Measurements from ENCODE around the gene SNAP23. TPM values are rescaled to one million over a fixed set of nuclear protein-coding genes. Genes with fewer than 3 reads are reported as not detected.
"Not testable (repeated sequence)": the region's sequence is repeated elsewhere in the genome, so short reads cannot be mapped to it uniquely, and the experiment has no call there.

The SNAP23 gene
- total RNA-seq, 4 donors from 2014 or later: 19.9 to 102 (median 70.7) TPM

DNA sequence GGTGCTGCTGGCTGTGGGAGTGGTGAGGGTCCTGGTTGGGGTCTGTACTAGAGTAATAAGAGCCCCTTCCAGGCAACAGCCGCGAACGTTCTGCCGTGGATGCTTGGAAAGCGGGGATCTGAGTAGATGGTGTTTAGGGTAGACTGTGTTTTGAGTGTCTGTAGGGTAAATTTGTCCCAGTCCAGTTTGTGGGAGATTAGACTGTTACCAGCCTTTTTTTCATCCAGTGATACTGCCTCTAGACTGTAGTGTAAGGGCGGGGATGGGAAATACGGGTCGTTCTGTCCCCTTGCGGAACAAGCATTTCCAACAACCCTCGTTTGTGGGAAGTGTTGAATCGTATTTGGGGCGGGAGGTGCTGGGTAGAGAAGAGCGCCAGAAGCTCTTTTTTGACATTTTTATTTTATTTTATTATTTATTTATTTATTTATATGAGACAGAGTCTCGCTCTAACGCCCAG lies 53.6 kb downstream of the SNAP23 start:
- TF ChIP-seq EP300 (IDR thresholded peaks at IDR 0.05; ENCODE audit: low read depth): no peak
- no peak for TF ChIP-seq POLR2A (IDR thresholded peaks at IDR 0.05)
- H3K27ac ChIP-seq: peak overlapping the region; percentile 91 to 98 (median 93)
- peaks cover 4 to 42% (median 21%) of the 10 kb centered on the region in 4 donors for H3K4me1 ChIP-seq
- H3K4me3 ChIP-seq: peak overlapping the region; percentile 65 to 94 (median 76)
- in situ Hi-C loops (cut with MboI; ENCODE audit: low pct_ligation_motif_present in 1 of 4, low pct_unique_long_range_greater_than_20kb in 1 of 4, low sequenced_read_pairs in 3 of 4) (loop anchor here in 1 of 4 donors (25.0 kb wide), 1 partner anchor 88 kb away; no protein-coding TSS in a partner anchor), intact Hi-C loops (cut with DNase I; ENCODE audit: low total_unique reads) (no loop called here)
- no peaks in the 10 kb centered on the region for H3K27me3 ChIP-seq
- DNase-seq: peak; percentile 16
- WGBS, 2 donors (ENCODE audit: low coverage in 1 of 2): 0% methylated on average over 10 to 15 of the region's 15 CpGs
- no peaks in the 10 kb centered on the region for H3K9me3 ChIP-seq
- peaks cover 0 to 5% (median 0%) of the 10 kb centered on the region in 4 donors for H3K36me3 ChIP-seq

GRCh38 chr15:42549741-42550392 lies 54.4 kb downstream of the SNAP23 start:
- Histone ChIP-seq H3K27me3 (no peaks in the 10 kb centered on the region), H3K4me1 (peaks cover 4 to 42% (median 21%) of the 10 kb centered on the region in 4 donors), H3K27ac (peak overlapping the region; percentile 91 to 98 (median 93)), H3K36me3 (no peaks in the 10 kb centered on the region), H3K4me3 (peak overlapping the region in 3 of 4 donors; percentile 69 to 94 (median 84)), H3K9me3 (no peaks in the 10 kb centered on the region)
- intact Hi-C loops (cut with DNase I; ENCODE audit: low total_unique reads): loop anchor here (10.0 kb wide), 1 partner anchor 105 kb away; no protein-coding TSS in a partner anchor
- in situ Hi-C loops (cut with MboI; ENCODE audit: low pct_ligation_motif_present in 1 of 4, low pct_unique_long_range_greater_than_20kb in 1 of 4, low sequenced_read_pairs in 3 of 4): loop anchor here in 1 of 4 donors (25.0 kb wide), 1 partner anchor 87 kb away; no protein-coding TSS in a partner anchor
- 66% methylated on average over 10 to 12 of the region's 12 CpGs for WGBS, 2 donors (ENCODE audit: low coverage in 1 of 2)
- DNase-seq: no peak
- TF ChIP-seq EP300 (IDR thresholded peaks at IDR 0.05; ENCODE audit: low read depth): no peak
- TF ChIP-seq POLR2AphosphoS5 (IDR thresholded peaks at IDR 0.05): no peak
- TF ChIP-seq, protein P1, sequence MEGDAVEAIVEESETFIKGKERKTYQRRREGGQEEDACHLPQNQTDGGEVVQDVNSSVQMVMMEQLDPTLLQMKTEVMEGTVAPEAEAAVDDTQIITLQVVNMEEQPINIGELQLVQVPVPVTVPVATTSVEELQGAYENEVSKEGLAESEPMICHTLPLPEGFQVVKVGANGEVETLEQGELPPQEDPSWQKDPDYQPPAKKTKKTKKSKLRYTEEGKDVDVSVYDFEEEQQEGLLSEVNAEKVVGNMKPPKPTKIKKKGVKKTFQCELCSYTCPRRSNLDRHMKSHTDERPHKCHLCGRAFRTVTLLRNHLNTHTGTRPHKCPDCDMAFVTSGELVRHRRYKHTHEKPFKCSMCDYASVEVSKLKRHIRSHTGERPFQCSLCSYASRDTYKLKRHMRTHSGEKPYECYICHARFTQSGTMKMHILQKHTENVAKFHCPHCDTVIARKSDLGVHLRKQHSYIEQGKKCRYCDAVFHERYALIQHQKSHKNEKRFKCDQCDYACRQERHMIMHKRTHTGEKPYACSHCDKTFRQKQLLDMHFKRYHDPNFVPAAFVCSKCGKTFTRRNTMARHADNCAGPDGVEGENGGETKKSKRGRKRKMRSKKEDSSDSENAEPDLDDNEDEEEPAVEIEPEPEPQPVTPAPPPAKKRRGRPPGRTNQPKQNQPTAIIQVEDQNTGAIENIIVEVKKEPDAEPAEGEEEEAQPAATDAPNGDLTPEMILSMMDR (IDR thresholded peaks at IDR 0.05): no peak
- TF ChIP-seq POLR2A (IDR thresholded peaks at IDR 0.05): no peak

- Histone ChIP-seq H3K27me3 (no peaks in the 10 kb centered on the region), H3K9me3 (no peaks in the 10 kb centered on the region), H3K4me3 (no peak overlapping the region), H3K4me1 (peaks cover 0 to 15% (median 10%) of the 10 kb centered on the region in 4 donors), H3K36me3 (peaks cover 0 to 3% (median 0%) of the 10 kb centered on the region in 4 donors), H3K27ac (no peak overlapping the region)
- WGBS, 2 donors (ENCODE audit: low coverage in 1 of 2): 90 to 92% methylated on average over 1 of the region's 1 CpG
- in situ Hi-C loops (cut with MboI; ENCODE audit: low pct_ligation_motif_present in 1 of 4, low pct_unique_long_range_greater_than_20kb in 1 of 4, low sequenced_read_pairs in 3 of 4) (no loop called here), intact Hi-C loops (cut with DNase I; ENCODE audit: low total_unique reads) (loop anchor here (10.0 kb wide), 1 partner anchor 101 kb away; no protein-coding TSS in a partner anchor)
- TF ChIP-seq, protein P1 (IDR thresholded peaks at IDR 0.05): no peak
- TF ChIP-seq POLR2A (IDR thresholded peaks at IDR 0.05) (no peak), EP300 (IDR thresholded peaks at IDR 0.05; ENCODE audit: low read depth) (no peak), POLR2AphosphoS5 (IDR thresholded peaks at IDR 0.05) (no peak)
- DNase-seq: no peak
These were observed 58.1 kb downstream of the SNAP23 start for GRCh38 chr15:42553554-42553953.

DNA sequence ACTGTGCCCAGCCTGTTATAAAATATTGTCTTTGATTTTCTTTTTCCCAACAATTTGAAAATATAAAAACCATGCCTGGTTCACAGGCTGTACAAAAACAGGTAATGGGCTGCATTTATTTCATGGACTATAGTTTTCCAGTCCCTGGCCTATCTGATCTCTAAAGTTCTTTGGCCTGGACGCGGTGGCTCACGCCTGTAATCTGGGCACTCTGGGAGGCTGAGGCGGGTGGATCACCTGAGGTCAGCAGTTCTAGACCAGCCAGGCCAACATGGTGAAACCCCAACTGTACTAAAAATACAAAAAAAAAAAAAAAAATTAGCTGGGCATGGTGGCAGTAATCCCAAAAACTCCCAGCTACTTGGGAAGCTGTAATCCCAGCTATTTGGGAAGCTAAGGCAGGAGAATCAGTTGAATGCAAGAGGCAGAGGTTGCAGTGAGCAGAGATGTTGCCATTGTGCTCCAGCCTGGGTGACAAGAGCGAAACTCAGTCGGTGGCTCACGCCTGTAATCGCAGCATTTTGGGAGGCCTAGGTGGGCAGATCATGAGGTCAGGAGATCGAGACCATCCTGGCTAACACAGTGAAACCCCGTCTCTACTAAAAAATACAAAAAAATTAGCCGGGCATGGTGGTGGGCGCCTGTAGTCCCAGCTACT lies 61.2 kb downstream of the SNAP23 start:
- intact Hi-C loops (cut with DNase I; ENCODE audit: low total_unique reads): loop anchor here (10.0 kb wide), 1 partner anchor 98 kb away; no protein-coding TSS in a partner anchor
- H3K36me3 ChIP-seq: peaks cover 0 to 29% (median 10%) of the 10 kb centered on the region in 4 donors
- H3K4me3 ChIP-seq; DNase-seq; H3K27ac ChIP-seq; in situ Hi-C loops (cut with MboI; ENCODE audit: low pct_ligation_motif_present in 1 of 4, low pct_unique_long_range_greater_than_20kb in 1 of 4, low sequenced_read_pairs in 3 of 4); H3K4me1 ChIP-seq; H3K27me3 ChIP-seq; H3K9me3 ChIP-seq: not testable (repeated sequence)
- 96 to 100% methylated on average over 4 to 12 of the region's 12 CpGs for WGBS, 2 donors (ENCODE audit: low coverage in 1 of 2)

- in situ Hi-C loops (cut with MboI; ENCODE audit: low pct_ligation_motif_present in 1 of 4, low pct_unique_long_range_greater_than_20kb in 1 of 4, low sequenced_read_pairs in 3 of 4) (no loop called here), intact Hi-C loops (cut with DNase I; ENCODE audit: low total_unique reads) (loop anchor here (10.0 kb wide), 1 partner anchor 96 kb away; no protein-coding TSS in a partner anchor)
- H3K4me3 ChIP-seq: no peak overlapping the region
- H3K4me1 ChIP-seq: no peaks in the 10 kb centered on the region
- TF ChIP-seq POLR2A (IDR thresholded peaks at IDR 0.05) (no peak), EP300 (IDR thresholded peaks at IDR 0.05; ENCODE audit: low read depth) (no peak), POLR2AphosphoS5 (IDR thresholded peaks at IDR 0.05) (no peak)
- TF ChIP-seq, protein P1 (IDR thresholded peaks at IDR 0.05): no peak
- H3K9me3 ChIP-seq: no peaks in the 10 kb centered on the region
- H3K27ac ChIP-seq: no peak overlapping the region
- no peaks in the 10 kb centered on the region for H3K27me3 ChIP-seq
- H3K36me3 ChIP-seq: peaks cover 0 to 43% (median 14%) of the 10 kb centered on the region in 4 donors
- WGBS, 2 donors (ENCODE audit: low coverage in 1 of 2): 100% methylated on average over 1 to 3 of the region's 3 CpGs
- no peak for DNase-seq
These were observed 63.3 kb downstream of the SNAP23 start for GRCh38 chr15:42558739-42559138.

All from transverse colon (tissue), 4 donors.